Sigmoid colon (tissue), 4 donors: ENCODE measurements around the gene SPRR5.

Experiments
- EP300 ChIP-seq, 4 donors: sonication (generic); formaldehyde crosslinking; IDR thresholded peaks; one replicate each; pipeline ENCODE4 v1.6.1; 2017; ENCODE audit warnings: antibody characterized with exemption in 4 of 4
- POLR2A ChIP-seq, 2 donors: fragments of 450-650 bp; IDR thresholded peaks; one replicate each; pipeline ENCODE4 v1.6.1; 2016; ENCODE audit warnings: antibody characterized with exemption in 2 of 2, mild to moderate bottlenecking in 2 of 2, moderate library complexity in 2 of 2
- POLR2AphosphoS5 ChIP-seq, 4 donors: sonication (generic); formaldehyde crosslinking; IDR thresholded peaks; one replicate each; pipeline ENCODE4 v1.6.1; 2017; ENCODE audit warnings: antibody characterized with exemption in 4 of 4
- TF ChIP-seq, protein P1 (sequence below), 4 experiments: fragments of 450-650 bp in 3 of 4; fragments of 200-600 bp in 1 of 4; IDR thresholded peaks; one replicate each; pipeline ENCODE4 v1.5.1; 2016 to 2019; ENCODE audit warnings: antibody characterized with exemption in 4 of 4, mild to moderate bottlenecking in 3 of 4, moderate library complexity in 2 of 4

DNA sequence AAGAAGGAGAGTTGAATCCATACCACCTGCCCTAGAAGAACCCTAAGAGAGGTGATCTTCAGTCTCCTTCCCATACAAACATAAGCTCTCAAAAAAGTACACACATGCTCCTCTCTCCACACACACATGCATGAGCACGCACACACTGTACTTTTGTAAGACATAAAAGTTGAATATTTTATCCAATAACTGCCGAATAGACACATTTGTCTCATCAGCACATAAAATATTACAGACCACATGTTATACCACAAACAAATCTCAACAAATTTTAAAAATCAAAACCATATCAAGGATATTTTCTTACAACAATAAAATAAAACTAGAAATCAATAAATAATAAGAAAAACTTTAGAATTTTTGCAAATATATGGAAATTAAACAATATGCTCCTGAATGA lies 39.6 kb downstream of the SPRR5 start:
- TF ChIP-seq, protein P1, sequence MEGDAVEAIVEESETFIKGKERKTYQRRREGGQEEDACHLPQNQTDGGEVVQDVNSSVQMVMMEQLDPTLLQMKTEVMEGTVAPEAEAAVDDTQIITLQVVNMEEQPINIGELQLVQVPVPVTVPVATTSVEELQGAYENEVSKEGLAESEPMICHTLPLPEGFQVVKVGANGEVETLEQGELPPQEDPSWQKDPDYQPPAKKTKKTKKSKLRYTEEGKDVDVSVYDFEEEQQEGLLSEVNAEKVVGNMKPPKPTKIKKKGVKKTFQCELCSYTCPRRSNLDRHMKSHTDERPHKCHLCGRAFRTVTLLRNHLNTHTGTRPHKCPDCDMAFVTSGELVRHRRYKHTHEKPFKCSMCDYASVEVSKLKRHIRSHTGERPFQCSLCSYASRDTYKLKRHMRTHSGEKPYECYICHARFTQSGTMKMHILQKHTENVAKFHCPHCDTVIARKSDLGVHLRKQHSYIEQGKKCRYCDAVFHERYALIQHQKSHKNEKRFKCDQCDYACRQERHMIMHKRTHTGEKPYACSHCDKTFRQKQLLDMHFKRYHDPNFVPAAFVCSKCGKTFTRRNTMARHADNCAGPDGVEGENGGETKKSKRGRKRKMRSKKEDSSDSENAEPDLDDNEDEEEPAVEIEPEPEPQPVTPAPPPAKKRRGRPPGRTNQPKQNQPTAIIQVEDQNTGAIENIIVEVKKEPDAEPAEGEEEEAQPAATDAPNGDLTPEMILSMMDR (IDR thresholded peaks at IDR 0.05), result no peak
- no peak for TF ChIP-seq POLR2A (IDR thresholded peaks at IDR 0.05)
- TF ChIP-seq POLR2AphosphoS5 (IDR thresholded peaks at IDR 0.05), result no peak
- TF ChIP-seq EP300 (IDR thresholded peaks at IDR 0.05), result no peak
